ENCODE data around the gene PNRC1. TPM values are rescaled to one million over a fixed set of nuclear protein-coding genes. Genes with fewer than 3 reads are reported as not detected.

PNRC1 gene
- total RNA-seq: 58.0 and 61.3 TPM in 2 replicates

GRCh38 chr6:89080281-89081128 lies at the start of gene PNRC1:
Gene PNRC1, plus strand, starts transcription at chr6:89080751. Its CDS starts 144 bp downstream, at chr6:89080895.

DNA sequence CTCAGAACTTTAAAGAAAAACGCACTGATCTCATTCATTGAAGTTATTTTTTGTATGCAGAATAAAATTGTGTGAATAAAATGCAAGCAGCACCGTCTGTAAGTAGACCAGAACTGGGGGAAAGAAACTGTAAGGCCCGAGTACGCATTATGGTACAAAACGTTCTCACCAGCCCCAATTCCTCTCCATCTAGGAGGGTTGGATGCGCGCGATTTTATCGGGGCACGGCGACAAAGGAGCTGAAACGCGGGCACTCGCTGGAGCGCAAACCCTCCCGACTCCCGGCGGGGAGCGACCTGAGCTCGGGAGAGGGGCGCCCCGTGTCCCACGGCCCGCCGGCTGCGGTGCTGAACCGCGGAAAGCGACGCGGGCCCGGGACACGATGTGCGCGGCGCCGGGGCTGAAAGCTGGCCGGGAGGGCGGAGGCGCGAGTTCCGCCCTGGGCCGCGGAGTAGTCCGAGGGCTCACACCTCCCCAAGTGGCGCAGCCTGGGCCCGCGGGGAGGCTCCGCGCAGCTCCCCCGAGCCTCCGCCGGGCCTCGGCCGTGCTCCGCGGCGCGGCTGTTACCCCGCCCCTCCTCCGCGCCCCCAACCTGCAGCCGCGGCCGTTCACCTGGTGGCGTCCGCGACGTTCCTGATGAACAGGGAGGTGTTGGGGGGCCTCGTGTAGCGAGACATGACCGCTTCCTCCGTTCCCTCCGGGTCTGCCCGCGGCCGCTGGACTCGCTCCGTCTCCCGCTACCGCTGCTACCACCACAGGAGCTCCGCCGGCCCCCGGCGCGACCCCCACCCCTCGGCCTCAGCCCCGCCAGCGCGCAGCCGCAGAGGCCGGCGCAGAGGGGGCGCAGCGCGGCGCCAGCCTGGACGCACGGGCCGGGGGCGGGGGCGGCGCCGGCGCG lies 36.9 kb downstream of the PNRC1 start, which contains the start of gene SRSF12:
TSS of gene SRSF12 (minus strand) at position 861 of the 898 bp plus-strand sequence. CDS start at position 677, 184 bp downstream.

Other genes with a start within 250 kb of the PNRC1 start
- 13.5 and 14.4 TPM in 2 replicates for gene RNGTT, start 117.1 kb upstream of the PNRC1 start, total RNA-seq
- 0.09 and 0.28 TPM in 2 replicates for gene SRSF12, start 37.3 kb downstream of the PNRC1 start, total RNA-seq
- gene PM20D2, start 65.3 kb downstream of the PNRC1 start, total RNA-seq: 1.8 and 2.0 TPM in 2 replicates
- gene GABRR1, start 136.6 kb downstream of the PNRC1 start, total RNA-seq: not detected in 2 replicates
- gene GABRR2, start 234.5 kb downstream of the PNRC1 start, total RNA-seq: 0.09 and 0.14 TPM in 2 replicates